OCI-LY1 (cell line): ENCODE data around the gene CSF2.

Experiments used
- EZH2 ChIP-seq: fragments of 200-600 bp; sonication (generic), shearing (Covaris generic); IDR thresholded peaks from 2 replicates; pipeline ENCODE4 v1.8.0; 2017; ENCODE audit warnings: borderline replicate concordance, mixed run types, mild to moderate bottlenecking, antibody characterized with exemption, low read length, moderate library complexity, mixed read lengths
- TF ChIP-seq, protein P1 (sequence below): fragments of 200-600 bp; sonication (generic), shearing (Covaris generic); IDR thresholded peaks from 2 replicates; pipeline ENCODE4 v1.5.1; 2017; ENCODE audit warnings: mild to moderate bottlenecking, antibody characterized with exemption, low read length, moderate library complexity, mixed read lengths

DNA sequence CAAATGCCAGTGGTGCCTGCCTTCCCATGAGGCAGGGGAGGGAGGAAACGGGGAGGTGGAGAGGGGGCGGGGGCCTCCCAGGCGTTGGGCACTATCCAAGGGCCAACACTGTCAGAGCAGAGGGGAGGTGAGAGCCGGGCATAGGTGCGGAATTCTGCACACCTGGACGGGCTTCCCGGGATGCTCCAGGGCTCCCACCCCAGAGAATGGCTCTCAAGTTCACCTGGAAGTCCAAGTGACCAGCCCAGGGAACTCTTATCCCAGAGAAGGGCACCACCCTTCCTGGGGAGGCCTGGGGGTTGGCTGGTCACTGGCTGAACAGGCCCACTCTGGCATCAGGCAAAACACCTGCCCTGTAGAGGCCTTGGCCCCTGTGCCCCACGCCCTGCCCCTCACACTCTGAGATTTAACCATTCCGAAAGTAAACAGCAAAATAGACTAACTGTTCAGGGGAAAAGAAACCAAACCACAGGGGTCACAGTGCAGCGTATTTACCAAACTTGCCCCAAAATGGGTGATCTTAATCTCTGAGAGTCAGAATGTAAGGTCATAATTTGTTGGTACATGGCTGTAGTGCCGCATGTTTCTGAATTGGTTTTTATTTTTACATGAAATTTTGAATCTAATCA lies 2.7 kb downstream of the CSF2 start:
- TF ChIP-seq, protein P1, sequence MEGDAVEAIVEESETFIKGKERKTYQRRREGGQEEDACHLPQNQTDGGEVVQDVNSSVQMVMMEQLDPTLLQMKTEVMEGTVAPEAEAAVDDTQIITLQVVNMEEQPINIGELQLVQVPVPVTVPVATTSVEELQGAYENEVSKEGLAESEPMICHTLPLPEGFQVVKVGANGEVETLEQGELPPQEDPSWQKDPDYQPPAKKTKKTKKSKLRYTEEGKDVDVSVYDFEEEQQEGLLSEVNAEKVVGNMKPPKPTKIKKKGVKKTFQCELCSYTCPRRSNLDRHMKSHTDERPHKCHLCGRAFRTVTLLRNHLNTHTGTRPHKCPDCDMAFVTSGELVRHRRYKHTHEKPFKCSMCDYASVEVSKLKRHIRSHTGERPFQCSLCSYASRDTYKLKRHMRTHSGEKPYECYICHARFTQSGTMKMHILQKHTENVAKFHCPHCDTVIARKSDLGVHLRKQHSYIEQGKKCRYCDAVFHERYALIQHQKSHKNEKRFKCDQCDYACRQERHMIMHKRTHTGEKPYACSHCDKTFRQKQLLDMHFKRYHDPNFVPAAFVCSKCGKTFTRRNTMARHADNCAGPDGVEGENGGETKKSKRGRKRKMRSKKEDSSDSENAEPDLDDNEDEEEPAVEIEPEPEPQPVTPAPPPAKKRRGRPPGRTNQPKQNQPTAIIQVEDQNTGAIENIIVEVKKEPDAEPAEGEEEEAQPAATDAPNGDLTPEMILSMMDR, result no peak
- no peak for TF ChIP-seq EZH2
